HG02798 (cell line): ENCODE measurements around the gene DIAPH3.

Source experiments
- ATAC-seq: cut with Tn5 transposase; IDR thresholded peaks from one replicate; pipeline ENCODE4 v1.9.1; 2021; ENCODE audit warnings: mild to moderate bottlenecking; ENCODE audit not compliant: unreplicated experiment, poor library complexity

Gene DIAPH3

GRCh38 chr13:59659981-59660380 is 503.7 kb downstream of the DIAPH3 start:
- no peak for ATAC-seq

DNA sequence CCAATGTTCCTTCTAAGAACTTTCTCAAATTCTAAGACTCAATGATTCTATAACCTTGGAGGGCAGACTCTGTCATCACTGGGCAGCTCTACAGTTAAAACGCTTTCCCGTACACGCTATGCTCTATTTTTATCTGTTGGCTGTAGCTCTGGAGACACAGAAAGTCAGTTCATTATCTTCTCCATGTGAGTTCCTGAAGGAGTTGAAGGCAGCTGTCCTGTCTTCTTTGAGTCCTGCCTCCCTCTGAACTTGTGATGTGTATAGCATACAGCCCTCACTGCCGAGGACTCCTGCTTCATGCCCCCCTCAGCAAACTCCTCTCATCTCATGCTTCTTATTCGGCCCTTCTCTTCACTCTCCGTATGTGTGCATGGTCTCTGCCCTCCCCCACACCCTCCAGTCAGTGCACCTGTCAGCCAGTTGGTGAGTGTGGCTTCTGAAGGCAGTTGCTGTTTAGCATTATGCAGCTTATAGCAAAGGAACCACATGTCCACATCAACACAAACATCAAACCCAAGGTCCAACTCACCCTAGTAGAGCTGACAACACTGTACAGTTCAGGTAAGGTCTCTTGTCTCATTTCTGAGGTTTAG is 504.9 kb downstream of the DIAPH3 start:
- ATAC-seq, result no peak

DNA sequence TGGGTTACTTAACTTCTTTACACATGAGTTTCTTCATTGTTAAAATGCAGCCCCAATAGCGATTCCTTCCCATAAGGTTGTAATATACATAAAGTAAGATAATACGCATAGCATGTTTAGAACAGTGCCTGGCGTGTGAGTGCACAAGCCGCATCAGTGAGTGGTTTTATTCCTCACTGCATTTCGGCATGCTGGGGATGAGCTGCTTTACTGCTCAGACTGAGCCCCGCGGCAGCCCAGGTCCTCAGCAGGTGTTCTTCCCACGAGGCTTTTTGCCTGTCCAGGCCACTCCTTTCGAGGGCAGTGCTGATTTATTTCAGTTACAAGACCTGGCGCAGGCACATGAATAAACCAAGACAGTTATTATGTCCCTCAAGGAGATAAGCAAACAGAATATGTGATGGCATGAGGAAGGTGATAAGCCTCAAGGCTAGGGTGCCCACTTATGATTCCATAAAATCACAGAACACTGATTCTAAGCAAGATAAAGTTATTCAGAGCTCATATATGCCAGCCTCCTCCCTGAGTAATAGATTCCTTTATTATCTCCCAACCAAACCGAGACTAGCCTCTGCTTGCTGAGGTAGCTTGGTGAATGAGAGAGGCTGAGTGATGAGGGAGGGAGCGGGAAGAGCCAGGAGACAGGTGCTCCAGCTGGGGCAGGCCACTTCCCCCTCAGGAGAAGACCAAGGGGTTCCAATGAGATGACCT is 505.5 kb downstream of the DIAPH3 start:
- ATAC-seq, result no peak

DNA sequence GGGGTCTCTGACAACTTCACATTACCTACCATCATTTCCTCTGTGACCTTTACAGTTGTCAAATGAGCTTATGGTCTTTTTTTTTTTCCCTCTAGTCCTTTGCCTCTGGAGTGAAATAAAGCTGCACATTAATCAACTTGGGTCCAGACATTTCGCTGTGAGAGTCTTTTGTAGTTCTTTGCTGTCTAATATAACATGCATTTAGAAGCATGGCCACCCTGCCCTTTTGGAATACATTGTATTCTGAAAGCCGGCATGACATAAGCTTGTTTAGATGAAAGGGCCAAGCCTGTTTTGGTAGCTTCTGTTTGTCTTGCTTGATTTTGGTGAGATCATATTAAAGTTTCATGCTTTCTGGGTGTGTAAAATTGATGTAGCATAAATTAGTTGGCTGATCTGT is 509.8 kb downstream of the DIAPH3 start:
- ATAC-seq, result no peak

- ATAC-seq, result no peak
Observed at GRCh38 chr13:59651479-59651878, 512.2 kb downstream of the DIAPH3 start.

- no peak for ATAC-seq
Observed at GRCh38 chr13:59643906-59644626, 519.7 kb downstream of the DIAPH3 start.

GRCh38 chr13:59643364-59643841 is 520.3 kb downstream of the DIAPH3 start:
- no peak for ATAC-seq

DNA sequence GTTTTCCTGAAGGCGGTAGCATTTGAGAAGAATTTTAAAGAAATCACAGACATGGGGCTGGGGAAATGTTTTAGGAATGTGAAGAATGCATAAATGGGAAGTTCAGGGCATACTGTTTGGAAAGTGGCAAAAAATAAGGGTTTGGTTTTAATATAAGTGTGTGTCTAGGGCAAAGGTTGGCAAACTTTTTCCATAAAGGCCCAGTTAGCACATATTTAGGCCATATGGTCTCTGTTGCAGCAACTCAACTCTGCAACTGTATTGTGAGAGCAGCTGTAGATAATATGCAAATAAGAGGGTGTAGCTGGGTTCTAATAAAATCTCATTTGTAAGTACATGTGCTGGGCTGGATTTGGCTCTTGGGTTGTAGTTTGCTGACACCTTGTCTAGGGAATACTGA is 521.9 kb downstream of the DIAPH3 start:
- no peak for ATAC-seq

DNA sequence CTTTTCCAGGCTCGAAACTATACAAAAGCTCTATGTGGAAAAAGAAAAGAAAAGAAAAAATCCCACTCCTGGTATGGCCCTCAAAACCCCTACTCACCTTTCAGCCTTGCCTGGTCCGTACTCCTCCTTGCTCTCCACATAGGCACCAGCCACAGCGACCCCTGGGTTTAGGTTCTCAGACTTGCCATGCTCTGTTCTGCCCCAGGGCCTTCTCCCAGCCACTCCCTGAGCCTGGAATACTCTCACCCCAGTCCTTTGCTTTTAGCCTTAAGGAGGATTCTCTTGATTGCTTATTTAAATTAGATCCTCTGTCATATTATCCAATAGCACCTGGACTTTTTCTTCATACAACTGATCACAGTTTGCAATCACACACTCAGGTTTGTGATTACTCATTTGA is 522.5 kb downstream of the DIAPH3 start:
- no peak for ATAC-seq

DNA sequence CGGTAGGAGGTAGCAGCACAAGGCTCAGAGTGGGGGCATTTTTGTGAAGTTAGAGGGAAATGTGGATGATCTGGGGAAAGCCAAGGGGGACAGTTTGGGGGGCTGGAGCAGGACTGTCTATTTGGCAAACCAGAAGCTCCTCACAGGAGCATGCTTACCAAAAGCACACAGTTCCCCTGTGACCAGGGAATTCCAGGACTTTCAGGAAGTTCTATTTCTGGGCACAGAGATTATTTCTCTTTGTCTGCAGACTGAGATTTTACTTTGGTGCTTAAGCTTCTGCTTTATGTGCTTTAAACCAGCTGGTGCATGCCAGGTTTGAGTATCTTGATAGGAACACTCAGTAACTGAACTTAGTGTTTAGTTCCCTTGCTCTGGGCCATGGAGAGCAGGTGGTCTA is 525.3 kb downstream of the DIAPH3 start:
- ATAC-seq, result no peak

- ATAC-seq, result no peak
Observed at GRCh38 chr13:59635589-59635988, 528.1 kb downstream of the DIAPH3 start.

DNA sequence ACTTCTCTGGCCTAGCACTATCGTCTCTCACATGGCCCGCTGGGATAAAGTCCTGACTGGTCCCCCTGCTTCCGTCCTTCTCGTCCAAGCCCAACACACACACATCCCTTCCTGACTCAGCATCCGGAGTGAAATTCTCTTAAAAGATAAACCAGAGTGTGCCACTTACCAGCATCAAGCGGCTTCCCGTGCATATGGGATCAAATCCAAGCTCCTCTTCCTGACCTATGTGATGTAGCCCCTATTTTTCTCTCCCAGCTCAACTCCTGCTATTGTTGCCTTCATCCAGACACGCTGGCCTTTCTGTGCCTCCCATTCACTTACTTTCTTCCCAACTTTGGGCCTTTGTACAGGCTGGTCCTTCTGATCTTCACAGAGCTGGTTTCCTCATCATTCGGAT is 530.4 kb downstream of the DIAPH3 start:
- no peak for ATAC-seq

DNA sequence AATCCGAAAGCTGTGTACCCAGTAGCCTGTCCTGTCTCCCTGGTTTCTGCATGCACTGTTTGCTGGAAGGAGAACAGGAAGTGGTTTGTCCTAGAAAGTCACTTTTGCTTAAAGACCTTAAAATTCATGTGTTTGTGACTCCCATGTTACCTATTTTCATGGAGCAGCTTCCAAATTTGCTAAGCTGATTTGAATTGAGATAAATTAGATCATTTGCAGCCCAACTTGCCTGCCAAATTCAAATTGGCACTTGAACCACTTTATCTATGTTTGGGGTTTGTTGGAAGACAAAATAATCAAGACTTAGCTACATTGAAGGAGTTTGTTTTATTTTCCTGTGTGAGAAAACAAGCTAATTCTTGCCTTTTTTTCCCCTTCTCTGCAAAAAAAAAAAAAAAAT is 532.5 kb downstream of the DIAPH3 start:
- ATAC-seq, result no peak

- no peak for ATAC-seq
Observed at GRCh38 chr13:59625111-59625510, 538.6 kb downstream of the DIAPH3 start.

GRCh38 chr13:59623206-59623915 is 540.4 kb downstream of the DIAPH3 start:
- no peak for ATAC-seq

GRCh38 chr13:59621773-59622172 is 542.0 kb downstream of the DIAPH3 start:
- ATAC-seq, result no peak
